GM18508 (cell line): Measurements from ENCODE around the gene TMEM30B.
"Not testable (repeated sequence)": the region's sequence is repeated elsewhere in the genome, so short reads cannot be mapped to it uniquely, and the experiment has no call there.

Experiments used
- ATAC-seq: cut with Tn5 transposase; IDR thresholded peaks from one replicate; pipeline ENCODE4 v1.9.1; 2021; ENCODE audit warnings: moderate number of reproducible peaks; ENCODE audit not compliant: insufficient read depth, unreplicated experiment

Gene TMEM30B, protein sequence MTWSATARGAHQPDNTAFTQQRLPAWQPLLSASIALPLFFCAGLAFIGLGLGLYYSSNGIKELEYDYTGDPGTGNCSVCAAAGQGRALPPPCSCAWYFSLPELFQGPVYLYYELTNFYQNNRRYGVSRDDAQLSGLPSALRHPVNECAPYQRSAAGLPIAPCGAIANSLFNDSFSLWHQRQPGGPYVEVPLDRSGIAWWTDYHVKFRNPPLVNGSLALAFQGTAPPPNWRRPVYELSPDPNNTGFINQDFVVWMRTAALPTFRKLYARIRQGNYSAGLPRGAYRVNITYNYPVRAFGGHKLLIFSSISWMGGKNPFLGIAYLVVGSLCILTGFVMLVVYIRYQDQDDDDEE

DNA sequence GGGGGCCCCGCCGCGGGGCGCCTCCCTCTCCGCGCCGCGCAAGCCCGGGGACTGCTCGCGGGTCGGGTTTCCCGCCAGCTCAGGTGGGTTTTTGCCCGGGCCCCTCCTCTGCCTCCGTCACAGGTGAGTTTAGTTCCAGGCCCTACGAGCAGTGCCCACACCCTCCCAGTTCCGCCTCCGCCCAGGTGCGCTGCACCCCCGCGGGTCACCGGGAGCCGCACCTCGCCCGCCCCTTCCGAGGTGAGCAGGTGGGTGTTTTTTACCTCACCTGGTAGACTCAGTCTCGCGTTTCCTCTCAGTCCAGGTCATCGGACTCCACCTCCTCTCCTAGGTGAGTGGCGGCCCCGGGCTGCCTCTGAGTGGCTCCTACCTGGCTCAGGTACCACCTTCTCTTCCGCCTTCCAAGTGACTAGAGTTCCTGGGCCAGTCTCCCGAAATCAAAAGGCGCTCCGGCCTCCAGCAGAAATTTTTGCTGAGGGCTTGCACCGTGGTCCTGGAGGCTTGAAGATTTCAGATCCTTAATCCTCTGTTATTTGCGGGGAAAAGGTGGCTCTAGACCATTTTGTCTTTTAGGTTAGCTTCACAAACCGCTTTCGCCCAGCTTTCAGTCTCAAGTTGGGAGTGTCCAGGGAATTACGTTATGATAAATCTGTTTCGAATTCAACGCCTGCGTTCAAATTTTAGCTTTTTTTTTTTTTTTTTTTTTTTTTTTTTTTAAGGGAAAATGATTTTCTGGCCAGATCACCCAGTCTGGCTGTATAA, at the start of gene TMEM30B:
Gene TMEM30B (minus strand): TSS at position 153 of the 762 bp plus-strand sequence. CDS start 191 bp downstream, outside the sequence.
- no peak for ATAC-seq

DNA sequence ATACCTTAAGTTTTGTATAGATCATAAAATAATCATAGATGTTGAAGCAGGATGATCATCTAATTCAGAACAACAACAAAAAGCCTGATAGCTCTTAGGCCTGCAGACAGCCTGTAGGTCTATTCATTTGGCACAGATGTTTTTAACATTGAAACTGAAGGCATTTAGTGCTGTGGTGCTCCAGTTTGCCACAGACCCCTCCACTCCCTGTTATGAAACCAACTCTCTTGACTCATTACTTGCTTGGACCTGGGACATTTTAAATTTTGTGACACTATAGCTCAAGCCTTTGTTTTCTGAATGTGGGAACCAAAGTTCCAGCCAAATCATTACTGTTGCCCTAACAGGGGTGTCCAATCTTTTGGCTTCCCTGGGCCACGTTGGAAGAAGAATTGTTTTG, 49.4 kb upstream of the TMEM30B start:
- no peak for ATAC-seq

DNA sequence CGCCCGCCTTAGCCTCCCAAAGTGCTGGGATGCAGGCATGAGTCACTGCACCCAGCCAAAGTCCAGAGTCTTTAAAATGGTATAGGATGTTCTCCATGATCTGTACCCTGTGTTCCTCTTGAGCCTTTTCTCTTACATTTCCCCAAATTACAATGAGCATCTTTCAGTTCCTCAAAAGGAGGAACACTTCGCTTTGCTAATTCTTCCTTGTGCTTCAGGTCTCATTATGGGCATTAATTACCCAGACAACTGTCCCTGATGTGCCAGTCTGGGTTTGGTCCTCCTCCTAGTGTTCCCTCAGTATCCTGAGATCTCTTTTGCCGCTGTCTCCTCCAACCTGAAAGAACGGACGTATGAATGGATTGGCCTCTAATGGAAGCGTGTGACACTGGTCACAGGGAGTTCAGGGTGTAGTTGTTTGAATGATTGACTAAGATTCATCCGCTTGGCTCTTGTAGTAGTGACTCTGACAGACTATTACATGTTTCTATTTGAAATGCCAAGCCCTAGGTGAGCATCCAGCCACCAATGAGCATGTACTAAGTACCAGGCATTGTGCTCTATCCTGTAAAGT, 48.4 kb upstream of the TMEM30B start:
- no peak for ATAC-seq

DNA sequence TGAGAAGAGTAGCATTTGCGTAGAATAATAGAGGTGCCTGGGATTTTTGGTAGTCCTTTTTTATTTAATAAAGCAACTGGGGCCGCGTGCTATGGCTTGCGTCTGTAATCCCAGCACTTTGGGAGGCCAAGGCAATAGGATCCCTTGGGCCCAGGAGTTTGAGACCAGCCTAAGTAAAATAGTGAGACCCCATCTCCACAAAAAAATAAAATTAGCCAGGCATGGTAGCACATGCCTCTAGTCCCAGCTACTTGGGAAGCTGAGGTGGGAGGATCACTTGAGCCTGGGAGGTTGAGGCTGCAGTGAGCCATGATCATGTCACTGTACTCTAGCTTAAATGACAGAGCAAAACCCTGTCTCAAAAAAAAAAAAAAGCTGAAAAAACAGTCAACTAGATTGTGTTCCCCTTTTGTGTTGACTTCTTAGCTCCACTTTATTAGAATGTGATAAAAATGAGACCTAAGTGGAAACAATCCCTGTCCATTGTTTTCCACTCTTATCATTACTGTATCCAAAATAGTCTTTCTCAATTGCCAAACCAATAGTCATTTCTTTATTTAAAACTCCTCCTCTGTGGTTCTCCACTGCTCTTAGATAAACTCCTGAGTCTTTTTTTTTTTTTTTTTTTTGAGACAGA, 47.6 kb upstream of the TMEM30B start:
- ATAC-seq, result no peak

DNA sequence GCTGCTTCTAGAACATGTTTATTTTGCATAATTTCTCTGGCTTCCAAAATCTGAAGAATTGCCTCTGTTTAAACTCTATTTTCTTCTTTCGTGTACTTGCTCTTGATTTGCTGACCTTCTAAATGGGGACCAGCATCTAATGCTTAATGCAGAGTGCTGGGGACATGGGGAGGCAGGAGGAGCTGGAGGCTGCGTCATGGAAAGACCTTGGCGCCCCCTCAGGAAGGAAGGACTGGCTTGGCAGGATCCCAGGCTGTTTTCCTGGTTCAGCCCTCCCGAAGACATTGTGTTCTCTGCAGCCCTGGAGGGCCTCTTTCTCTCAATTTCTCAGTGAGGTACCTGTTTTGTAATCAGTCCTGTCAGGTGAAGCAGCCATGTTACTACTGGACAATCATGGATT, 45.7 kb upstream of the TMEM30B start:
- ATAC-seq, result no peak

DNA sequence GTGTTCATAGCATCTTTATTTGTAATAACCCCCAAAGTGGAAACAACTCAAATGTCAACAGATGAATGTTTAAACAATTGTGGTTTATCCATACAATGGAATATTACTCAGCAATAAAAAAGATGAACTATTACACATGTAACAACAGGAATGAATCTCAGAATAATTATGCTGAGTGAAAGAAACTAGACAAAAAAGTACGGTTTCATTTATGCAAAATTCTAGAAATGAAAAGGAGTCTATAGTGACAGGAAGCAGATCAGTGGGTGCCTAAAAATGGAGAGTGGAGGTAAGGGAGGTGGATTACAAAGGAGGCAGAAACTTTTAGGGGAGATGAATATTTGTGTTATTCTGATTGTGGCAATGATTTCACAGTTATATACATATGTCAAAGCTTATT, 45.0 kb upstream of the TMEM30B start:
- ATAC-seq, result no peak

DNA sequence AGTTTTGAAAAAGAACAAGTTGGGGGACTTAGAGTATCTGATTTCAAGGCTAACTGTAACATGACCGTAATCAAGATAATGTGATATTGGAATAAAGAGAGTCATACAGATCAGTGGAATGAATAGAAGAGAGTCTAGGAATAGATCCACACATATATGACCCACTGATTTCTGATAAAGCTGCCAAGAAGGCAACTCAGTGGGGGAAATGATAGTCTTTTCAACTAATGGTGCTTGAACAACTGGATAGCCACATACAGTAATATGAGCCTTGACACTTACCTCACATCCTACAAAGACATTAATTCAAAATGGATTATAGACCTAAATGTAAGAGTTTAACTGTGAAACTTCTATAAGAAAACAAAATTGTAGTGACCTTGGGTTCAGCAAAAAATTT, 44.0 kb upstream of the TMEM30B start:
- no peak for ATAC-seq

DNA sequence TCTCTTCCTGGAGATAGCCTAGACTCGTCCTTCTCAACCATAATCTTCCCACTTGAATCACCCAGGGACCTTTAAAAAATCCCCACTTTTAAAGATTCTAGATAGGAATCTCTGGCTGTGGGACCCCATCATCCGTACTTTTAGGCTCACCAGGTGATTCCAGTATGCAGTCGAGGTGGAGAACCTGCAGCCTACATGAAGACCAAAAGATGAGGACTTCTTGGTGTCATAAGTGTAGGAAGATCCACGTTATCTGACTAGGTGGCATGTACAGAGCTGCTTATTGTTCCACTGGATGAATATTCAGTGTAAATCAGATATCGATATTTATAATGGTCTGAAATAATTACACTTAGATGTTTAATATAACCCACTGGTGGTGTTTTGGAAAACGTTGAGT, 42.8 kb upstream of the TMEM30B start:
- no peak for ATAC-seq

DNA sequence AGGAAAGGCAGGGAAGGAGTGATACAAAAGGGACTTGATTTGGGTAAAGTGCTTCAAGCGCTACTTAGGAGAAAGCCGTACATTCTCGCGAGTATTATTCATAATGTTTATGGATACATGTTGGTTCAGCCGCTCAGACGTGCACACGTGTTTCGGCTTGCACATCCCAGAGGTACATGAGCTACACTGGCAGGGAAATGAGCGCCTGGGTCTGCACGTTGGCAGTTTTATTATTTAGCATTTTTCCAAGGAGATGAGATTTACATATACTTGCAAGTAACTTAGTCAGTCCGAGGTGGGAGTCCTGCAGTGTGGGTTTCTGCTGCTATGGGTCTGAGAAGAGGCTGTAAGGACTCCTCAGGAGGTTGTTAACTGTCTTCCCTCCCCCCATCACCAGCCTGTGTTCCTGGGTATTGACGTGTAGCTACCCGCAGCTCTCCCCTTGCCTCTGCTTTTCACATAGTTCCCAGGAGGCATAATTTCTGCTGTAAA, 41.7 kb upstream of the TMEM30B start:
- ATAC-seq, result no peak

DNA sequence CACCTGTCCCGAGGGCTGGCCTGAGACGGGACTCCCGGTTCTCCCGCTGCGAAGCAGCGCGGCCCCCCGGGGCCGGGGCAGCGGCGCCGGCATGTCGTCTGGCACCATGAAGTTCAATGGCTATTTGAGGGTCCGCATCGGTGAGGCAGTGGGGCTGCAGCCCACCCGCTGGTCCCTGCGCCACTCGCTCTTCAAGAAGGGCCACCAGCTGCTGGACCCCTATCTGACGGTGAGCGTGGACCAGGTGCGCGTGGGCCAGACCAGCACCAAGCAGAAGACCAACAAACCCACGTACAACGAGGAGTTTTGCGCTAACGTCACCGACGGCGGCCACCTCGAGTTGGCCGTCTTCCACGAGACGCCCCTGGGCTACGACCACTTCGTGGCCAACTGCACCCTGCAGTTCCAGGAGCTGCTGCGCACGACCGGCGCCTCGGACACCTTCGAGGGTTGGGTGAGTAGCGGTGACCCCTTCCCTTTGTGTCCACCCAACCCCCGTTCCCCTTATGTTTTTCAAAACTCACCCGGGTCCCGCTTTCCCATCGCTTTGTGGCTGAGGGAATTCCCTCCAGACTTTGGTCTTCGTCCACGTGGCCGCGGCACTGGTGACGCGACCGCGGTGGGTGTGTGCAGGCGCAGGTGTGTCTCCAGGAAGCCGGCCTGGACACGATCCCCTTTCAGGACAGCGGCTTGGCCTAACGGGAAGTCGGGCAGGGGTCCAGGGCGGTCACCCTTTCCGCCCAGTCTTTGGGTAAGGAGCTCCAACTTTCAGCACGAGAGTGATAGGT, 41.1 kb upstream of the TMEM30B start:
- no peak for ATAC-seq

DNA sequence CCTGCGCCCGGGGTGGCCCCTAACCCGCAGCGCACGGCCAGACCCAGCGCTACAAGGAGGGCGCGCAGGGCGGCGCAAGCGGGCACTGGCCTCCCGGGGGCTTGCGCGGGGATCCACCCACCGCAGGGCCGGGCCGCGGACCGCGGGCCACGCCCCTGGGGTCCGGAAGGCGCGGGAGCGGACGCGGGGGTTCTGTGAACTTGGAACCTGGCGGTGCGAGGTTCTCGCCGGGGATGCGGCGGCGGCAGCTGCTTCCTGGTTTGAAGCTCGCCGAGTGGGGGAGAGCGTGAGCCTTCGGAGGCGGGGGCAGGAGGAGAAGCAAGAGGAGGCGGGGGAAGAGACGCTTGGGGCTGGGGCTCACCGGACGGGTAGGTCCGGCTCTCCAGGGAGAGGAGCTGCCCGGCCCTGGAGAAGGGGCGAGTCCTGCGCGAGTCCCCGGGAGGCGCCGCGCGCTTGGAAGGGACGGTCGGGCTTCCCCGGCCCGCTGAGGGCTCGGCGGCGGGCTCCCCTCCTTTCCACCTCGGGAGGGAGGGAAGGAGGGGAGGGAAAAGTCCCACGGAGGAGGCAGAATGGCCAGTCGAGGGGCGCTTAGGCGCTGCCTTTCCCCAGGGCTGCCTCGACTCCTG, 40.4 kb upstream of the TMEM30B start, which contains the start of gene PRKCH:
Gene PRKCH (plus strand): TSS at position 195 of the 626 bp plus-strand sequence. CDS start 523 bp downstream, outside the sequence.
- ATAC-seq, result no peak

DNA sequence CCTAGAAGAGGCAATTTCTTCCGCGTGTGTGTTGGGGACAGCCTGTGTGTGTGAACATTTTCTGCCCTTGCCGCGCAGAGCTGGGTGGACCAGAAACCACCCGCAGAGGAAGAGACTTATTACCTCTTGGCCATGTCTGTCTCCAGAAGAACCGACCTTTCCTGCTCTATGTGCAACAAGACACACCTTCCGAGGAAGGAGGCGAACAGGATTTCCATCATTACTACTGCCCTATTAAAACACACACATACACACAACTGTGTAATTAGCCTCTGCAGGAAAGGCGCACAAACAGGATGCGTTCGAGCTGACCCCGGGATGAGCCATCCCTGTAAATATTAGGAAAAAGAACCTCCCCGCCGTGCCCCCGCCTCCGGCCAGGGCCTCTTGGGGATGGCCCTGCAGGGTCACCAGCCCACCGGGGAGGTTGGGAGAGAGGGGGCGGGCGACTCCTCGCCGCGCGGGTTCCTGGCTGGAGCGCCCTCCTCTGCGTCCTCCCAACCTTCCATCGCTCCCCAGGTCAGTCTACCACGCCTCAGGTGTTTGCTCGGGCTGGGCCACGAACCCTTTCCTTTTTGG, 39.8 kb upstream of the TMEM30B start:
- no peak for ATAC-seq

DNA sequence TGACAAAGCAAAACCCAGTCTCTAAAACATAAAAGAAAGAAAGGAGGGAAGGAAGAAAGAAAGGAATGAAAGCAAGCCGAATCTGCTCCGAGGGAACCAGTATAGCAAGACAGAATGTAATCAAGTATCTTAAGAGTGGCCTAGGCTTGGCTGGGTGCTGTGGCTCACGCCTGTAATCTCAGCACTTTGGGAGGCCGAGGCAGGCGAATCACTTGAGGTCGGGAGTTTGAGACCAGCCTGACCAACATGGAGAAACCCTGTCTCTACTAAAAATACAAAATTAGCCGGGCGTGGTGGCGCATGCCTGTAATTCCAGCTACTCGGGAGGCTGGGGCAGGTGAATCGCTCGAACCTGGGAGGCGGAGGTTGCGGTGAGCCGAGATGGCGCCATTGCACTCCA, 39.0 kb upstream of the TMEM30B start:
- ATAC-seq, result not testable (repeated sequence)

DNA sequence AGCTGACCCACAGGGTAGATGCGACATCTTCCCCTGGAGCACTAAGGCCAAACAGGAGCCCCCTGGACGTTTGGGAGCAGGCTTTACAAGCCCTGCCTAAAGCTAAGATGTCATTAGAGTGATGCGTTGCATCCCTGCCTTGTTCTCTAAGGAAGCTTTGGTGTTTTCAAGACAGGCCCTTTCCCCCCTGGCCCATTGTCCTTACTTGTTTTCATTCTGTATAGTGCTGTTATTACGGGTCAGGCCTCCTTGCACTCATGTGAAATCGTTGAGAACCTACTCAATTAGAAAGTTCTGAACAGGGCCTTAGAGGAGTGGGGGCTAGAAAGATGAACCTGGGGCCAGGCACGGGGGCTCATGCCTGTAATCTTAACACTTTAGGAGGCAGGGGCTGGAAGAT, 38.6 kb upstream of the TMEM30B start:
- no peak for ATAC-seq

DNA sequence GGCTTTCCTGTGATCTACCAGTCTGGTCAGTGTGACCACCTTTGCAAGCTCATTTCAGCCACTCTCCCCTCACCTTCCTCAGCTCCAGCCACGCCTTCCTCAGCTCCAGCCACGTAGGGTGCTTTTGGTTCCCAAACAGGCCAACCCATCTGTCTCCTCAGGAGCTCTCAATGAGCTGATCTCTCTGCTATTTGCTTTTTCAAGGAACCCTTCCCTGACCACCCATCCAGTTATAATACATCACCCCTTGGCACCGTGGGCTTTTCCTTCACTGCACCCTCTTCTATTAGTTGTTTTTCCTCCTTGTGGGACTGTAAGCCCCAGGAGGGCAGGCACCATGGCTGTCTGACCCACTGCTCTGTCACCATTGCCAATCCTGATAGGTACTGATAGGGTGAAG, 37.9 kb upstream of the TMEM30B start:
- no peak for ATAC-seq

DNA sequence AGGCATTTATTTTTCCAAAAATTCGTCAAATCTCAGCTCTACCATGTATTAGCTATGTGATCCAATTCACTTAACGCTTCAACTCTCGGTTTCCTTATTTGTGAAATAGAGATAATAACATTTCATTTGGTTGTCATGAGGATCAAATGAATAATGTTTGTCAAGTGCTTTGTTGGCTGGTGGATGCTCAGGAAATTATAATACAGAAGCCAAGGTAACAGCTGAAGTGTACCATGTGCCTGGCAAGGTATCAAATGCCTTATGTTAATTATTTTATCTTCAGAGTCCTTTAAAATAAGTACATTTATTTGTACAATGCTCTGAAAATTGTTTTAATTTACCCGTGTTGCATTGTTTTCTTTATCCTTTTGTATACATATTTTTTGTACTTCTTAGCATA, 34.2 kb upstream of the TMEM30B start:
- no peak for ATAC-seq

DNA sequence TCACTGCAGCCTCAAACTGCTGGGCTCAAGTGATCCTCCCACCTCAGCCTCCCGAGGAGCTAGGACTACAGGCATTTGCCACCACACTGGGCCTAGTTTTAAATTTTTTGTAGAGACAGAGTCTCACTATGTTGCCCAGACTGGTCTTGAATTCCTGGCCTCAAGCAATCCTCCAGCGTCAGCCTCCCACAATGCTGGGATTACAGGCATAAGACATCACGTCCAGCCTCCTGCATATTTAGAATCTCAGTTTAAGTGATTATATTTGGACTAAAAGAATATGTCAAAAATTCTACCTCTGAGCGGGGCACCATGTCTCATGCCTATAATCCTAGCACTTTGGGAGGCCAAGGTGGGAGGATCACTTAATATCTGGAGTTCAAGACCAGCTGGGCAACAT, 27.6 kb upstream of the TMEM30B start:
- not testable (repeated sequence) for ATAC-seq

DNA sequence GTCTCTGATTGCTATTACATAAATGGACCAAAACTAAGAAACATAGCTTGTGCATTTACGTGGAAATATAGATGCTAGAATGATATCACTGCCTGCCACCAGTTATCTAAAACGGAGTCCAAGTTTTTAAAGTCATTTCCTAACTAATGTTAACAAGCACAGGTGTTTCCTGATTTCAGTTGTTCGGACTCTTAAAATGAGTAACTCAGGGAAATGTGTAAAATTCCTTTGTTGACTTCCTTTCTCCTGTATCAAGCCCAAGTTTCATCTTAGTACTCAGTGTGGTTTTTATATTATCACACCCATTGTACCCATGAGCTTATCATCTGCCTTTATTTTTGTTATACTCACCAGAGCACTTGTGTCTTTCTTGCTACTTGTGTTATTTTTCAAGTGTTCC, 27.1 kb upstream of the TMEM30B start:
- ATAC-seq, result no peak

DNA sequence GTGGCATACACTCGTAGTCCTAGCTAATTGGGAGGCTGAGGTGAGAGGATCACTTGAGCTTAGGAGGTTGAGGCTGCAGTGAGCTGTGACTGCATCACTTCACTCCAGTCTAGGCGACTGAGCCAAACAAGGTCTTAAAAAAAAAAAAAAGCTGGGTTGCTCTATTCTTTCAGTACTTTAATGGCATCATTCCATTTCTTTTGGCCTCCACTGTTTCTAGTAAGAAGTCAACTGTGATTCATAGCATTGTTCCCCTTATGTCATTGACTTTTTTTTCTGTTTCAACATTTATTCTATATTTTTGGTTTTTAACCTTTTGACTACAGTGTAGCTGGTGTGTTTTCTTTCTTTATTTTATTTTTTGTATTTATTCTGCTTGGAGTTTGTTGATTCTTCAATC, 23.6 kb upstream of the TMEM30B start:
- ATAC-seq, result no peak
